ENCODE measurements around the gene HEBP1. TPM values are rescaled to one million over a fixed set of nuclear protein-coding genes. Genes with fewer than 3 reads are reported as not detected.

Gene HEBP1
- total and polyA plus RNA-seq, 4 donors = 27.7 to 70.0 (median 50.3) TPM

DNA sequence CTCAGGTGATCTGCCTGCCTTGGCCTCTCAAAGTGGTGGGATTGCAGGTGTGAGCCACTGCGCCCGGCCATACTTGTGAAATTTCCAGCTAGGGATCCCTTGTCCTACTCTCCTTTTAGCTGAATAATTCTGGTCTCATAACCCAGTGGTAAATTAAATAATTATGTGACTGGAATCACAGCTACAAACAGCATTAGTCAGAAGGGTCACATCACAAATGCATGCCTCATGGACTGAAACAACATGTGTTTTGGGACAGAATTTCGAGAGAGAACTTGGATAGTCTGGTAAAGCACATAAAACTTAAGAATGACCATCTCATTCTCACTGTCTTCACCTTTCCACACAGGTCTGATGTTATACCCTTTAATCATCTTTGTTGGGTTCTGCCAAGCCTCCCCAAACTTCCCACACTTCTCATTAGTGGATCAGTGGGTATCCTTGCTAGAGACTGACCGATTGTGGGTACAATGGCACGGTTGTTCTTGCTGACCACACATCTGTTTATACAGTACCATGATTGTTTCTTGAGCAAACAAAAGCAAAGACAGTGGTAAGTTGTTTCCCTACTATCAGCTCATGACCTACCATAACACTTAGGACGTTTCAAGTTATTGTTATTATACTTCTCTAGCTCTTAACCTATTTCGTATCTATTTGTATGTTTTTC lies 53.2 kb downstream of the HEBP1 start:
- 75% methylated on average over 7 of the region's 7 CpGs for WGBS
- Histone ChIP-seq H3K27ac (ENCODE audit: low read depth in 1 of 2, low read length in 2 of 2) (no peak overlapping the region), H3K27me3 (ENCODE audit: control insufficient read depth in 4 of 4, insufficient read depth in 4 of 4, low read length in 3 of 4) (no peaks in the 10 kb centered on the region), H3K4me3 (ENCODE audit: low read depth in 1 of 3, low read length in 3 of 3) (no peak overlapping the region), H3K9me3 (ENCODE audit: control insufficient read depth in 4 of 4, low read length in 3 of 4) (no peaks in the 10 kb centered on the region), H3K4me1 (ENCODE audit: control insufficient read depth in 4 of 4, insufficient read depth in 4 of 4, low read length in 3 of 4) (peaks cover 0 to 7% (median 5%) of the 10 kb centered on the region in 4 donors), H3K9ac (ENCODE audit: low read depth in 1 of 2, low read length in 2 of 2) (no peak overlapping the region), H3K36me3 (ENCODE audit: control insufficient read depth in 4 of 4, insufficient read depth in 3 of 4, low read depth in 1 of 4, low read length in 3 of 4) (no peaks in the 10 kb centered on the region)
- no peak for TF ChIP-seq HNF4A (conservative IDR thresholded peaks at IDR 0.05)
- TF ChIP-seq, protein P1, sequence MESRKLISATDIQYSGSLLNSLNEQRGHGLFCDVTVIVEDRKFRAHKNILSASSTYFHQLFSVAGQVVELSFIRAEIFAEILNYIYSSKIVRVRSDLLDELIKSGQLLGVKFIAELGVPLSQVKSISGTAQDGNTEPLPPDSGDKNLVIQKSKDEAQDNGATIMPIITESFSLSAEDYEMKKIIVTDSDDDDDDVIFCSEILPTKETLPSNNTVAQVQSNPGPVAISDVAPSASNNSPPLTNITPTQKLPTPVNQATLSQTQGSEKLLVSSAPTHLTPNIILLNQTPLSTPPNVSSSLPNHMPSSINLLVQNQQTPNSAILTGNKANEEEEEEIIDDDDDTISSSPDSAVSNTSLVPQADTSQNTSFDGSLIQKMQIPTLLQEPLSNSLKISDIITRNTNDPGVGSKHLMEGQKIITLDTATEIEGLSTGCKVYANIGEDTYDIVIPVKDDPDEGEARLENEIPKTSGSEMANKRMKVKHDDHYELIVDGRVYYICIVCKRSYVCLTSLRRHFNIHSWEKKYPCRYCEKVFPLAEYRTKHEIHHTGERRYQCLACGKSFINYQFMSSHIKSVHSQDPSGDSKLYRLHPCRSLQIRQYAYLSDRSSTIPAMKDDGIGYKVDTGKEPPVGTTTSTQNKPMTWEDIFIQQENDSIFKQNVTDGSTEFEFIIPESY (IDR thresholded peaks at IDR 0.05) = no peak
- TF ChIP-seq FOXA2 (IDR thresholded peaks at IDR 0.05) = no peak
- no peak for TF ChIP-seq HNF4G (IDR thresholded peaks at IDR 0.05)
- no peak for TF ChIP-seq SP1 (IDR thresholded peaks at IDR 0.05)
- TF ChIP-seq CTCF (IDR thresholded peaks at IDR 0.05; ENCODE audit: low read depth, low read length, missing input control) = no peak
- no peak for DNase-seq (ENCODE audit: low spot score)

DNA sequence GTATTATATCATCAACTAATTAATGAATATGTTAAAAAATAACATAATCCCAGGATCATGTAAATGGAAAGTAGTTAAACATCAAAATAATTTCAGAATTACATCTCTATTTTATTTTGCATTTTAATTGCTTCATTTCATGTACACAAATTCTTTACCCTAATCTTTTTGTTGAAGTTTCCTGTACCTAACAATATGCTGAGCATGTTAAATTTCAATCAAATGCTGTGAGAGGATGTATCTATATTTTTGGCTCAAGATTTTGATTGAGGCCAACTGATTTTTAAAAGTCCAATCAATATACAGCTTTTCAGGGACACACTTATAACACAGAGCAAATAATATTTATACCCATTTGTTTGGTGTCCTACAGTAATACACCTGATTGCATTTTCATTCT lies 54.5 kb downstream of the HEBP1 start:
- DNase-seq (ENCODE audit: low spot score) = no peak
- TF ChIP-seq CTCF (IDR thresholded peaks at IDR 0.05; ENCODE audit: low read depth, low read length, missing input control) (no peak), SP1 (IDR thresholded peaks at IDR 0.05) (no peak), FOXA2 (IDR thresholded peaks at IDR 0.05) (no peak), FOXA1 (IDR thresholded peaks at IDR 0.05) (no peak), TAF1 (conservative IDR thresholded peaks at IDR 0.05) (no peak), GABPA (IDR thresholded peaks at IDR 0.05 in 1 of 2, conservative IDR thresholded peaks at IDR 0.05 in 1 of 2) (no peak), EGR1 (IDR thresholded peaks at IDR 0.05; ENCODE audit: low read depth in 2 of 2) (no peak), NR2F2 (IDR thresholded peaks at IDR 0.05) (no peak), JUND (IDR thresholded peaks at IDR 0.05) (no peak), RAD21 (IDR thresholded peaks at IDR 0.05) (no peak), REST (IDR thresholded peaks at IDR 0.05) (no peak), HNF4A (conservative IDR thresholded peaks at IDR 0.05) (no peak), YY1 (IDR thresholded peaks at IDR 0.05) (no peak), RXRA (IDR thresholded peaks at IDR 0.05) (no peak), HNF4G (IDR thresholded peaks at IDR 0.05) (no peak)
- TF ChIP-seq, protein P2, sequence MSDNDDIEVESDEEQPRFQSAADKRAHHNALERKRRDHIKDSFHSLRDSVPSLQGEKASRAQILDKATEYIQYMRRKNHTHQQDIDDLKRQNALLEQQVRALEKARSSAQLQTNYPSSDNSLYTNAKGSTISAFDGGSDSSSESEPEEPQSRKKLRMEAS (IDR thresholded peaks at IDR 0.05) = no peak
- TF ChIP-seq, protein P3, sequence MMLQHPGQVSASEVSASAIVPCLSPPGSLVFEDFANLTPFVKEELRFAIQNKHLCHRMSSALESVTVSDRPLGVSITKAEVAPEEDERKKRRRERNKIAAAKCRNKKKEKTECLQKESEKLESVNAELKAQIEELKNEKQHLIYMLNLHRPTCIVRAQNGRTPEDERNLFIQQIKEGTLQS (IDR thresholded peaks at IDR 0.05) = no peak
- TF ChIP-seq, protein P1 (IDR thresholded peaks at IDR 0.05) = no peak
- Histone ChIP-seq H3K4me1 (ENCODE audit: control insufficient read depth in 4 of 4, insufficient read depth in 4 of 4, low read length in 3 of 4) (peaks cover 0 to 7% (median 5%) of the 10 kb centered on the region in 4 donors), H3K9ac (ENCODE audit: low read depth in 1 of 2, low read length in 2 of 2) (no peak overlapping the region), H3K4me3 (ENCODE audit: low read depth in 1 of 3, low read length in 3 of 3) (no peak overlapping the region), H3K27me3 (ENCODE audit: control insufficient read depth in 4 of 4, insufficient read depth in 4 of 4, low read length in 3 of 4) (no peaks in the 10 kb centered on the region), H3K36me3 (ENCODE audit: control insufficient read depth in 4 of 4, insufficient read depth in 3 of 4, low read depth in 1 of 4, low read length in 3 of 4) (no peaks in the 10 kb centered on the region), H3K27ac (ENCODE audit: low read depth in 1 of 2, low read length in 2 of 2) (no peak overlapping the region), H3K9me3 (ENCODE audit: control insufficient read depth in 4 of 4, low read length in 3 of 4) (no peaks in the 10 kb centered on the region)
